ENCODE results near the gene KLF16.

The KLF16 gene

GRCh38 chr19:1859331-1859781 is 4.0 kb downstream of the KLF16 start:
- H3K4me3 ChIP-seq (ENCODE audit: low read depth, low read length) = no peak overlapping the region
- TF ChIP-seq, protein P1, sequence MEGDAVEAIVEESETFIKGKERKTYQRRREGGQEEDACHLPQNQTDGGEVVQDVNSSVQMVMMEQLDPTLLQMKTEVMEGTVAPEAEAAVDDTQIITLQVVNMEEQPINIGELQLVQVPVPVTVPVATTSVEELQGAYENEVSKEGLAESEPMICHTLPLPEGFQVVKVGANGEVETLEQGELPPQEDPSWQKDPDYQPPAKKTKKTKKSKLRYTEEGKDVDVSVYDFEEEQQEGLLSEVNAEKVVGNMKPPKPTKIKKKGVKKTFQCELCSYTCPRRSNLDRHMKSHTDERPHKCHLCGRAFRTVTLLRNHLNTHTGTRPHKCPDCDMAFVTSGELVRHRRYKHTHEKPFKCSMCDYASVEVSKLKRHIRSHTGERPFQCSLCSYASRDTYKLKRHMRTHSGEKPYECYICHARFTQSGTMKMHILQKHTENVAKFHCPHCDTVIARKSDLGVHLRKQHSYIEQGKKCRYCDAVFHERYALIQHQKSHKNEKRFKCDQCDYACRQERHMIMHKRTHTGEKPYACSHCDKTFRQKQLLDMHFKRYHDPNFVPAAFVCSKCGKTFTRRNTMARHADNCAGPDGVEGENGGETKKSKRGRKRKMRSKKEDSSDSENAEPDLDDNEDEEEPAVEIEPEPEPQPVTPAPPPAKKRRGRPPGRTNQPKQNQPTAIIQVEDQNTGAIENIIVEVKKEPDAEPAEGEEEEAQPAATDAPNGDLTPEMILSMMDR (IDR thresholded peaks at IDR 0.05; ENCODE audit: insufficient read depth, low read depth, low read length, missing control alignments) = no peak
- no peak for DNase-seq (ENCODE audit: low read depth)

DNA sequence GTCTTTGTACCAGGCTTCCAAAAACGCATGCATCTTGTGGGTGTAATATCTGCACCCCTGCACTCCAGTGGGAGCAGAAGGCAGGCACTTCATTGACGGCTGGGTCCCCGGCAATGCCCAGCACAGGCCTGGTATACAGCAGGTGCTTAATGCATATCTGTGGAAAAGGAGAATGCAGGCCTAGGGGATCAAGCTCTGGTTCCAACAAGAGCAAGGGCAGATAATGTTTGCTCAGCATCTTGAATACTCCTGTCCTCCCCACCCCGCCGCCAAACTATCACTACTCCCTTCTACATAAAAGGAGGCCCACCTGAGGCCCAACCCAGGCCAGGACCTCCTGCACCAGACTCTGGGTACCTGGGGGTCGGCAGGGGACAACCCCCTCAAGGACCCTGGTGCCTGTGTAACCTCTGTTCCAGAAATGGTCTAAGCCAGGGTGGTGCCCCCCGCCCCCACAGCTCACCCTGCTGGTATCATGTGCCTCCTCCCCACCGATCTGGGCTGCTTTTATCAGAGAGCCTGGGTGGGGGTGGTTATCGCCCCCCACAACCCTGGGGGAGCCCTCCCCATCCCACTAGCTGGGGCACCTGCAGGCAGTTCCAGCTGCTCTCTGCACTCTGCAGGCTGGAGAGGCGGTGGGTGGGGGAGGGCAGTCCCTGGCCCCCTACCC is 4.8 kb downstream of the KLF16 start:
- DNase-seq (ENCODE audit: low read depth) = no peak
- no peak overlapping the region for H3K4me3 ChIP-seq (ENCODE audit: low read depth, low read length)
- TF ChIP-seq, protein P1 (IDR thresholded peaks at IDR 0.05; ENCODE audit: insufficient read depth, low read depth, low read length, missing control alignments) = no peak

GRCh38 chr19:1857648-1858326 is 5.6 kb downstream of the KLF16 start:
- peak overlapping the region; percentile 95 for H3K4me3 ChIP-seq (ENCODE audit: low read depth, low read length)
- TF ChIP-seq, protein P1 (IDR thresholded peaks at IDR 0.05; ENCODE audit: insufficient read depth, low read depth, low read length, missing control alignments) = no peak
- no peak for DNase-seq (ENCODE audit: low read depth)

- peak overlapping the region; percentile 95 for H3K4me3 ChIP-seq (ENCODE audit: low read depth, low read length)
- TF ChIP-seq, protein P1 (IDR thresholded peaks at IDR 0.05; ENCODE audit: insufficient read depth, low read depth, low read length, missing control alignments) = no peak
- peak; percentile 84 for DNase-seq (ENCODE audit: low read depth)
Measured at GRCh38 chr19:1856698-1857603, 6.4 kb downstream of the KLF16 start.

GRCh38 chr19:1856345-1856697 is 7.1 kb downstream of the KLF16 start:
- DNase-seq (ENCODE audit: low read depth) = no peak

GRCh38 chr19:1855828-1856255 is 7.5 kb downstream of the KLF16 start:
- TF ChIP-seq, protein P1 (IDR thresholded peaks at IDR 0.05; ENCODE audit: insufficient read depth, low read depth, low read length, missing control alignments) = no peak
- peak; percentile 57 for DNase-seq (ENCODE audit: low read depth)
- peak overlapping the region; percentile 95 for H3K4me3 ChIP-seq (ENCODE audit: low read depth, low read length)

More at GRCh38 chr19:1856345-1856697, 7.1 kb downstream of the KLF16 start:
- H3K4me3 ChIP-seq (ENCODE audit: low read depth, low read length) = peak overlapping the region; percentile 95
- TF ChIP-seq, protein P1 (IDR thresholded peaks at IDR 0.05; ENCODE audit: insufficient read depth, low read depth, low read length, missing control alignments) = no peak

Measured in GM12865 (cell line).